Measurements from ENCODE around the gene NNMT. TPM values are rescaled to one million over a fixed set of nuclear protein-coding genes. Genes with fewer than 3 reads are reported as not detected.

Gene NNMT
- total RNA-seq, 1 experiment from 2014 or later: not detected

GRCh38 chr11:114362958-114363357 lies 66.8 kb downstream of the NNMT start:
- H3K4me1 ChIP-seq (ENCODE audit: control insufficient read depth in 1 of 2, insufficient read depth in 2 of 2, low read length in 2 of 2): peaks cover 0 to 14% of the 10 kb centered on the region in 2 experiments; a peak in 2 of 4 replicates
- H3K79me2 ChIP-seq (ENCODE audit: insufficient read depth, low read length): no peaks in the 10 kb centered on the region
- H3K27me3 ChIP-seq (ENCODE audit: insufficient read depth, low read length): peaks cover 11% of the 10 kb centered on the region; the same call in 1 of the 2 replicates
- no peaks in the 10 kb centered on the region for H4K20me1 ChIP-seq (ENCODE audit: insufficient read depth)
- intact Hi-C loops (cut with micrococcal nuclease): no loop called here
- no peak overlapping the region for H2AFZ ChIP-seq (ENCODE audit: low read depth, low read length, poor library complexity, severe bottlenecking)
- no peaks in the 10 kb centered on the region for H3K9me3 ChIP-seq (ENCODE audit: control insufficient read depth in 1 of 2, insufficient read depth in 1 of 2, low read depth in 1 of 2, low read length in 2 of 2)
- POLR2A ChIA-PET: no interaction called here
- ATAC-seq (no peak), DNase-seq (ENCODE audit: low read depth, low spot score) (no peak)
- CTCF ChIA-PET: no interaction called here
- RAD21 ChIA-PET (ENCODE audit: low non-redundant PET in 1 of 2, low total read pairs in 2 of 2, uncharacterized antibody in 2 of 2, unreplicated experiment in 2 of 2): no interaction called here
- H3K27ac ChIP-seq (ENCODE audit: low read depth, low read length): no peak overlapping the region
- TF ChIP-seq MAX (IDR thresholded peaks at IDR 0.05): no peak
- no peak for TF ChIP-seq ELF1 (IDR thresholded peaks at IDR 0.05; ENCODE audit: borderline replicate concordance, low read depth)
- TF ChIP-seq EZH2phosphoT487 (IDR thresholded peaks at IDR 0.05; ENCODE audit: borderline replicate concordance): no peak
- no peak for TF ChIP-seq SRF (IDR thresholded peaks at IDR 0.05; ENCODE audit: low read depth)
- TF ChIP-seq JUND (IDR thresholded peaks at IDR 0.05): no peak
- no peak for TF ChIP-seq TCF7L2 (IDR thresholded peaks at IDR 0.05; ENCODE audit: borderline replicate concordance, extremely low read depth, insufficient read depth, insufficient read length)
- no peak for TF ChIP-seq REST (IDR thresholded peaks at IDR 0.05; ENCODE audit: low read depth)
- H3K9ac ChIP-seq (ENCODE audit: low read length): no peak overlapping the region
- no peaks in the 10 kb centered on the region for H3K36me3 ChIP-seq (ENCODE audit: control insufficient read depth in 1 of 2, insufficient read depth in 2 of 2, low read length in 2 of 2)
- H3K9me2 ChIP-seq (ENCODE audit: insufficient read depth): no peaks in the 10 kb centered on the region
- no TSS peak for BruUV-seq (replicated peaks)
- H3K4me2 ChIP-seq (ENCODE audit: low read length): no peak overlapping the region
- H3K4me3 ChIP-seq (replicated peaks in 1 of 2; ENCODE audit: low read depth in 1 of 2, low read length in 2 of 2): no peak overlapping the region

Other genes with a start within 250 kb of the NNMT start
- 0.30 TPM for gene ZBTB16, start 236.7 kb upstream of the NNMT start, total RNA-seq (2021; ENCODE audit: unreplicated experiment)
- gene C11orf71, start 104.1 kb downstream of the NNMT start, total RNA-seq (2021; ENCODE audit: unreplicated experiment): 4.3 TPM
- 27.9 TPM for gene RBM7, start 104.3 kb downstream of the NNMT start, total RNA-seq (2021; ENCODE audit: unreplicated experiment)
- gene REXO2, start 143.1 kb downstream of the NNMT start, total RNA-seq (2021; ENCODE audit: unreplicated experiment): 72.5 TPM

Measured in HCT116 (cell line).